Fibroblast of skin of right quadriceps (primary cell): ENCODE results near the gene SLC2A4.

Experiments
- DNase-seq: peaks from one replicate; pipeline ENCODE4 v3.0.0-alpha.2; 2013

Gene SLC2A4

DNA sequence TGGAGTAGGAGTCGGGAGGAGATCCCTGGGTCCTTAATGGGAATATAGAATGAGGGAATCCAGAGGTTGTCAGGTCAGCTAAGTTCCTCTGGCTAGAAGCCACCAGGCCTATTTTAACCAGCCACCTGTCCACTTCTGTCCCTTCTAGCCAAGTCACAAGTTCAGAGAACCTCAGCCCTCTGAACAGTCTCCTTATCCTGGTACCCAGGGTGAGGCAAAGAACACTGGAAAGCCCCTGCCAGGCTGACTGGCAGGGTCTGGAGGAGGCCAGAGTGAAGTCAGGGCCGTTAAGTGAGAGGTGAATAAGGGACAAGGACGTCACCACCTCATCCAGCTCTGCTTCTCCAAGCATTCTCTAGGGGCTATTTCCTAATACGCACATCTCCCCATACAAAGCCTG is 32.7 kb upstream of the SLC2A4 start:
- no peak for DNase-seq

DNA sequence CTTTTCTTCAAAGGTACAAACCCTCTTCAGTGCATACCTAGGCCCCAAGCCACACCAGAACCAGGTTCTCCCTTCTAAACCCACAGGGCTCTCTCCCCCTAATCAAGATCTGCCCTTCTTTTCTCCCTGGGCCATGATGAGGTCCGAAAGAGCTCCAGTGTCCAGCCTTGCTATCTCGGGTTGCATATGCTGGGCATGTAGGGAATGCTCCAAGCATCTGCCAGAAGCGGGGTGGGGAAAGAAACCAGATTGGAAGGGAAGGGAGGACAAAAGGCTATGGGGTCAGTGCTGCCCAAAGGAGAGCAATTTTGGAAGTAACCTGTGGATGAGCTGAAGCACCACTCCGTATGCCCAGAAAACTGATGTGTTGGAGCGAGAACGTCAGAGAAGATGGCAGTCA is 32.3 kb upstream of the SLC2A4 start:
- DNase-seq: no peak

DNA sequence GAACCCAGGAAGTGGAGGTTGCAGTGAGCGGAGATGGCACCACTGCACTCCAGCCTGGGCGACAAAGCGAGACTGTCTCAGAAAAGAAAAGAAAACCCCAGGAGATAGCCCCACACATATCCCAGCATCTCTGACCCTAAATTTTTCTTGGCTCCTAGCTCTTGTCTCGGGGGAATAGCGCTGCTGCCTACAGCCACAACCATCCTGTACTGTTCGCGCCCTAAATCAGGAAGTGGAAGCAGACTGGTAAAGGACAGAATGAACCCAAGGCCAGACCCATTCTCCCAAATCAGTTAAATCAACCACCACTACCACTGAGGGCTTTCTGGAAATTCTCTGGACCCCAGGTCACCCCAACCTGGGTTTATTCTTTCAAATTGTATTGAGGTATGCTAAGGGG is 31.7 kb upstream of the SLC2A4 start:
- no peak for DNase-seq

DNA sequence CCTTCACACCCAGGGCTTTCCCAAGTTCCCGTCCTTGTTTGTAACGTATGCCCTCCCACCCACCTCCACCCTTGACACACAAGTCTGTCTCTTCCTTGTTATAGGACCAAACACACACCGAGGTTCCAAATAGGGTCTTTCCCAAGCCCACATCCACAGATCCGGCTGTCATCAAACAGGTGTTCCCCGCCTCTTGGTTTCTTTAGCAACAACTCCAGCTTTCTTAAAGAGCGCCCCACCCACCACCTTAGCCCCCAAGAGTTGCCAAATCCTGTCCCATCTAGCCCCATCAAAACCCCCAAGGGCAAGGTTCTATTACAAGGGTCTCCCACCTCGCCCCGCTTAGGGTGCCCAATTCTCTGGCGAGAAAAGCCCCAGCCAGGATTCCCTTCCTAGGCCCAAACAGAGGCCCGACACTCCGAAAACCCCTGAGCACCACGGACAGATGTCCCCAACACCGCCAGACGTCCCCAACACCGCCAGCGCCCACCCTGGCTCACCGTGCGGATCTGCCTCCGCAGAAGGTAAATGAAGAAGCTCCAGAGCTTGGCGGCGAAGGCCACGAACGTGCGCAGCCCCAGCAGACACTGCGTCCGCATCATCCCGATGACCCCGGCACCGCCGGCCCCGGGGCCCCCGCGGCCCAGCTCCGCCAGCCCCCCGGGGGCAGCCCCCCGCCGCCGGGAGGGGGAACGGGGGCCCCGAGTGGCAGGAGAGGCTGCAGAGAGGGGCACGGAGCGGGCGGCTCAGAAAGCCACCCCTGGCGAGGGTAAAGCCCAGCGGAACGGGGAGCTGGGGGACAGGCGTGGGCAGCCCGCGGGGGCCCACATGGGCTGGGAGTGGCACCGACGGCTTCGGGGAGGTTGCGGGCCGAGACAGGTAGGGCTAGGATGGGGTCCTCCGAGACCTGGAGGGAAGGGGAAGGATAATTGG is 30.6 kb upstream of the SLC2A4 start:
- no peak for DNase-seq

DNA sequence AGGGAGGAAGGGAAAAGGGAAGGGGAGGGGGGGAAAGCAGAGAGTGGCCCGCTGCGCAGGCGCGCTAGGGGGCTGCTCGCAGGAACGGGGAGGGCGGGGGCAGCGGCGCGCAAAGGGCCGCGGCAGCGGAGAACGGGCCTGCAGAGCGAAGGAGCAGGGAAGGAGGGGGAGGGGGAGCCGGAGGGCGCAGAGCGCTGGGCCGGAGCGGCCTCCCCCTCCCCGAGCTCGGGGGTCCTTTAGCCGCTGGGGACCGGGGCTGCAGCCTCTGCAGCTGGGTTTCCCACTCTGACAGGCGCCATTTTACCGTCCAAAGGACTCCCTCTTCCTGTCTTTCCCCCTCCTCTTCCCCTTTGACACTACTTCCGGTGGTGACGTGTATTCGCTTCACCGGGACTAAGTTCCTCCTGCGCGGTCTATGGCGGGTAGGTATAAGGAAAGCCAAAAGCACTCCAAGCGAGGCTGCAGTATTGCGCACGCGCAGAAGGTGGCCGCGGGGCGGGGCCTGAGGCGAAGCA is 29.8 kb upstream of the SLC2A4 start, which contains the start of gene CTDNEP1:
CTDNEP1 (minus strand) TSS at position 74 of the 515 bp plus-strand sequence. CDS start 438 bp downstream, outside the sequence.
- DNase-seq: peak; percentile 100

DNA sequence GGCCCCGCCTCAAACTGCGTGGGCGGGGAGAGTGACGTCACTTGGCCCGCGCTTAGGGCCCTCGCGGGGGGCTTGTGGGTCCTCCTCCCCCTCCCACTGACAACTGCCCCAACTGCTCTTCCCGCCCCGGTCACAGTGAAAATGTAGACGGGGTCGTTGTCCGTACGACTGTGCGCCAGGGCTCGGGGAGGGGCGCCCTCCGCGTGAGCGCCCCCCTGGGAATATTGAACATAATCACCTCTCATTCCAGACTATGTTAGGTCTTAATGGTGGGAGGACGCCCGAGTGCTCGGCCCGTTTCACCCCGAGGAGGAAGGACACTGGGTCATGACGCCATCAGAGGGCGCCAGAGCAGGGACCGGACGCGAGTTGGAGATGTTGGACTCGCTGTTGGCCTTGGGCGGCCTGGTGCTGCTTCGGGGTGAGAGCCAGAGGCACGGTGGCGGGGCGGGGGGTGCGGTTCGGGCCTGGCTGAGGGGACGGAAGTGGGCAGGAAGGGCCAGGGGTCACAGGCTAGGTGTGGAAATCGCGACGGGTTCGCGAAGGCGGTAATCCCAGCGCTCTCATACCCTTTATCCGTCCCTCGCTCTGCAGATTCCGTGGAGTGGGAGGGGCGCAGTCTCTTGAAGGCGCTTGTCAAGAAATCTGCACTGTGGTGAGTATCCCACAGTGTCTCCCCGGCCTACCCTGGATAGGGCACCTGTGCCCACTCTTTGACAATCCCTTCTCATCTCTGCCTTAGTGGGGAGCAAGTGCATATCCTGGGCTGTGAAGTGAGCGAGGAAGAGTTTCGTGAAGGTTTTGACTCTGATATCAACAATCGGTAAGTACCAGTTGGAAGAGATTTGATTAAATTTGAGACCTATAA is 29.1 kb upstream of the SLC2A4 start, which contains the start of gene ELP5:
ELP5 (plus strand) TSS at position 40 of the 868 bp plus-strand sequence; CDS start at position 376, 336 bp downstream.
- peak; percentile 95 for DNase-seq

DNA sequence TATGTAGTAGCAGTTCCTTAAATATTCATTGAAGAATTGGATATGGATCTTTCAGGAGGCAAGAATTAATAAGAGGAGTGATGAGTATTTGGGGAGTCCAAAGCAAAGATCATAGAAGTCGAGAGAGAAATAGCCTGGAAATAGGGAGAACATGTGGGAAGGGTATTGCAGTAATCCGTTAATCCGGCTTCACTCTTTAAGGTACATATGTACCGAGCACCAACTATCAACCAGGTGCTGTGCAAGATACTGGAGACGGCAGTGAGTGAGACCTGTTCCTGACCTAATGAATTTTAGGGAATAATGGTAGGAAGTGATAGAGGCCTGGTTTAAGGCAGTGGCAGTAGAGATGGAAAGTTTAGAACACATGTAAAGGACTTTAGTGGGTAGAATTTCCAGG is 28.4 kb upstream of the SLC2A4 start:
- no peak for DNase-seq

DNA sequence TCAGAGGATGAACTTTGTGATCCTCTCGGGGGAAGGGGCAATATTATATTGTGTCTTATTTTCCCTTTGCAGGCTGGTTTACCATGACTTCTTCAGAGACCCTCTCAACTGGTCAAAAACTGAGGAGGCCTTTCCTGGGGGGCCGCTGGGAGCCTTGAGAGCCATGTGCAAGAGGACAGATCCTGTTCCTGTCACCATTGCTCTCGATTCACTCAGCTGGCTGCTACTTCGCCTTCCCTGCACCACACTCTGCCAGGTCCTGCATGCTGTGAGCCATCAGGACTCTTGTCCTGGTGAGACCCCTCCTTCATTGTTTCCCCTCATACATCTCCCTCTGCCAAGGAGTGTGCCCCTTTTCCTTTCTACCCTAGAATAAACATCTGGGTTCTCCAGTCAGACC is 27.0 kb upstream of the SLC2A4 start:
- no peak for DNase-seq

DNA sequence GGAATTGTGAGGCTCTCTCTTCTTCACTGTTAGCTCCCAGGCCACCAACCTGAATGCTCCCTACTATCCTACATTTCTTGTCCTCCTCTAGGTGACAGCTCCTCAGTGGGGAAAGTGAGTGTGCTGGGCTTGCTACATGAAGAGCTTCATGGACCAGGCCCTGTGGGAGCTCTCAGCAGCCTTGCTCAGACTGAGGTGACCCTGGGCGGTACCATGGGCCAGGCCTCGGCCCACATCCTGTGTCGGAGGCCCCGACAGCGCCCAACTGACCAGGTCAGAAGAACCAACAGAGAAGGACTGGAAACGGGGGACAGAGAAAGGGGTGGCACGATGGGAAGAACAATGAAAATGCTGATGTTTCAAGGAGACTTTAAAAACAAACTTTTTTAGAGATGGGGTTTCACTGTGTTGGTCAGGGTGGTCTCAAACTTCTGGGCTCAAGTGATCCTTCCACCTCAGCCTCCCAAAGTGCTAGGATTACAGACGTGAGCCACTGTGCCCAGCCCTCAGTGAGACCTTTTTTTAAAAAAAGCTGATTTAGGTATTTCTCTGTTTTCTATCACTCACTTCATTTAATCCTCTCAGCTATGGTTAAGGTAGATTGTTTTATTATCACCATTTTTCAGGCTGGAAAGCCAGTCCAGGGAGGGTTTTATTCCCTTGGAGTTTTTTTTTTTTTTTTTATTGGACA is 24.6 kb upstream of the SLC2A4 start:
- DNase-seq: no peak

DNA sequence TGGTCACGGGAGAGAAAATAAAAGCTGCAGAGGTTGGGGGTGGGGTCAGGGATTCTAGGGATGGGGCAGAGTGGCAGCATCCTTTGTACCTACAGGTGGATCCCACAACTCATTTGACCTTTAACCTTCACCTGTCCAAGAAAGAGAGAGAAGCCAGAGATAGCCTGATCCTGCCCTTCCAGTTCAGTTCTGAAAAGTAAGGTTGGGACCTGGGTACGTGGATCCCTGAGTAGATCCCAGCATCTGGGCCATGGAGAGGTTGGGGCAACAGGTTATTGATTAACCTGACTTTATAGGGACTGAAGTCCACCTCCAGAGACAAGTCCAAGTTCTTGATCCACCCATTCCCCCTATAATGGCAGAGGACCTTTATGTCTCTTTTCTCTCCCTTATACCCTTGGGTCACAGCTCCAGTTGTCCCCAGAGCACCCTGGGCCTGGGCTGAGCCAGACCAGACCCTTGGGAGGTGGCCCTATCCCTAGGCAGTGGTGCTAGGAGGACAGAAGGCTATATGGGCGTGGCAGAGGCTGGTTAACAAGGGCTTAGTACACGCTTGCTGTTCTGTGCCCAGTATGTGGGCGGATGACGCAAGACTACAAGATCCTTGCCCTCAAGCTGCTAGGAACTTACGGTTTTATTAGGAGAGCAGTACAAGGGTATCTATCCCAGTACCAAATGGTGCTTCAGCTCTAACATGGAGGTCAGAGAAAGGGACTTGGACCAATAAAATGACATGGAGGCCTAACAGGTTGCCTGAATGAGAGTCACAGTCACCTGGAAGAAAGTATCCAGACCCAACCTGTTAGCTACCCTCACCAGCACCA is 22.6 kb upstream of the SLC2A4 start:
- no peak for DNase-seq

DNA sequence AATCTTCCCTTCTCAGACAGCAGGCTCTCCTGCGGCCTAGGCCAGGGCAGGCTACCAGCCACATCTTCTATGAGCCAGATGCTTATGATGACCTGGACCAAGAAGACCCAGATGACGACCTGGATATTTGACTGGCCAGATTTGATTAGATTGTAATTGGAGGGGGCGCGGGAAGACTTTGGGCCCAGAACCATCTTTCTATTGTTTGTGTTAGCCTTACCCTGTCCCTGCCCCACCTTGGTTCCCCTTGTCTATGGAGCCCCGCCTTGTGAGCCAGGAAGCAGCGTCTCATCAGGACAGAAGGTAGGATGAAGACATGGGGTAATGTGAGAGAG is 22.0 kb upstream of the SLC2A4 start:
- DNase-seq: no peak

DNA sequence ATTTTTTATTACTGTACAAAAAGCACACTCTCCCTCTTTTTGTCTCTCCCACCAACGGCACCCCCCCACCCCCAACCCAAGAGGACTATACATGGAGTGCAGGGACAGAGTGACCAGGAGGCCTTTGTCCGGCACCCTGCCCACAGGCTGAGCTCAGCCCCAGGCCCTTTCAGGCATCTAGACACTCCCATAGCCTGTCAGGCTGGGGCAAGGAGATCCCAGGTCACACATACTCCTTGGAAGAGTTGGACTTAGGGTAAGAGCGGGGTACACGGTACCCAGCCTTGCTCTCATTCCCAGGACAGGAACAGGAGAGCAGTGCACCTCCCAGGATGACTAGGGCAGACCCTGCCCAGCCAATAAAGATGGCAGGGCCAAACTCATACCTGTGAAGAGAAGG is 21.4 kb upstream of the SLC2A4 start:
- DNase-seq: no peak

DNA sequence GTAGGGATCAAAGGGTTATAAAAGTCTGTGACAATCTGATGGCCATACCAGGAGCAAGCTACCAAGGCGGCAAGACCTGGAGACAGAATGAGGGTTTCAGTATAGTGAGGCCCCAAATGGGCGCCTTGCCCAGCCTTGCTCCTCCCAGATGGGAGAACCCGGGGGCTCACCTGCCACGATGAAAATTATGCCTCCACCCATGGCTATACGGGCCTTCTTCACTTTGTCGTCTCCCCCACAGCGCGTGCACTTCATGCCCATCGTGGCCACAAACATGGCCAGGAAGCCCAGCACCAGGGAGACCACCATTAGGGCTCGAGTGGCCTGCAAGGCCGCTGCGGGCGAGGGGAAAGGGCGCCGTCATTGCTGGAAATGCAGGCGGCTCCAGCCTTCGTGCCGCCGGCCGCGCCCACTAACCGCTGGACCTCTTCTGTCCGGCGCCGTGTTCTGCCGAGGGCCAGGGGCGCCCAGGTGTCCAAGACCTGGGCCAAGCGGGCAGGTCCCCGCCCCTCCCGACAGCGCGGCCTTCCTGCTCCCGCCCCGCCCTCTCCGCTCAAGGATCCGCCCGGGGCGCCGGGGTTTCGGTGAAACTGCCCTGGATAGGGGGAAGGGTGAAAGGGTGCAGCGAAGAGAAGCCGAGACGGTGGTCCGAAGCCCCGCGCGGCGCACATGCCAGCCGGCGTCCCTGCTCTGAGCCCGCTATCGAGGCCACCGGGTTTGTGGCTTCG is 20.7 kb upstream of the SLC2A4 start:
- DNase-seq: no peak

DNA sequence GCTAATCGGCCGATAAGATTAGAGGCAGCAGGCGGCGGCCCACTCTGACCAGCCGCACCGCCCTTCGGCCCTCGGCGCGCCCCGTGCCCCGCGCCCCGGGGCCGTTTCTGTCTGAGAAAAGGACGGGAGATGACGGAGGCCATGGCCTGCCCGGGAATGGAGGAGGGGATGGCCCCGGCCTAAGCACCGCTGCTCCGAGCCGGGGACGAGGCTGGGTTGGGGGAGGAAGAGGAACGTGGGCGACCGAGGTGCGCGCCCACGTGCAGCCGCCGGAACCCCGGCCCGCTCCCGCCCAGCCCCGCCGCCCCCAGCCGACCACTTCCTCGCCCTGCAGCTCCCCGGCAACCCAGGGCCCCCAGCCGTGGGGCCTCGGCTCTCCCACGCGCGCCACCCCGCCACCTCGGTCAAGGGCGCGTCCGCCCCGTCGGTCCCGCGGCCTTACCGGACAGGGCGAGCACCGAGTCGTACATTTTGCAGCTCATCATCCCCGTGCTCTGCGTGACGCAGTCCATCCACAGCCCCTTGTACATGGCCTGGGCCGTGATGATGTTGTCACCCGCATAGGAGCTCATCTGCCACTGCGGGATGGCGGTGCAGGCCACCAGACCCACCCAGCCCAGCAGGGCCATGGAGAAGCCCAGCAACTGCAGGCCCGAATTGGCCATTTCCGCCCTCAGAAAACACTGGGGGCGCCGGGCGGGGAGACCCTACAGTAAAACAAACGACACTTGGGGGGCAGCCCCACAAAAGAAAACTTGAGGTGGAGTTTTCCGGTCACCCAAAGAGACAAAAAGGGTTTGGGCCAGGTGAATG is 19.9 kb upstream of the SLC2A4 start:
- no peak for DNase-seq

DNA sequence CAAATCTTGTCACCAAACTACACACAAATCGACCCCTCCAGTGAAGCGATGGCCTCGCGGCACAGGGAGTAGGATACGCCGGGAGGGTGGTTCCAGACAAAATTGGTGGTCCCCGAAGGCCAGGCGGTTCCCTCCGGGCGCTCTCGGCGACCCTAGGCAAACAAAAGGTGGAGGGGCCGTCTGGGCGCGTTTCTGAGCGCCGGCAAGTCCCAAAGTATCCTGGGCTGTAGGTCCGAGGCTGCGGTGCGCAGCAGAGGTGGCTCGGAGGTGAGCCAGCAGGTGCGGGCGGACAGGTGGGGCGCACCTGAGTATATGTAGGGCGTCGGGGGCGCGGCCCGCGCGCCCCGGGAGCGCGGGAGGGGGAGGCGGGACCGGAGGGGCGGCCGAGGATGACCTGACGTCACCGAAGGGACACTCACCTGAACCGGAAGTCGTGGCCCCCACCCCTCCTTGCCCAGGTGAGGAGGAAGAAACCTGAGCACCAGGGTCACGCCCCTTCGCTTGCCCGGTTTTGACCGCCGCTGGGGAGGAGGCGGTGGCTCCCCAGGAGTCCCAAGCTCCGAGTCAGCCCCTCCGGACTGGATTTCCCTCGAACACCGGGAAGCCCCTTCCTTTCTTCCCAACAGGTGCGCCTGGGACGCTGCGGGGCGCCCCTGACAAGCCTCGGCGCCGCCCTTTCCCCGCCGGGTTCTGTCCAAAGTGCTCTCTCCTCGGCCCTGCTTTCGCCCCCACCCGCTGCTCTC is 19.2 kb upstream of the SLC2A4 start, which contains the start of gene CLDN7:
CLDN7 (minus strand) TSS at position 287 of the 743 bp plus-strand sequence. CDS start 435 bp downstream, outside the sequence.
- DNase-seq: no peak

DNA sequence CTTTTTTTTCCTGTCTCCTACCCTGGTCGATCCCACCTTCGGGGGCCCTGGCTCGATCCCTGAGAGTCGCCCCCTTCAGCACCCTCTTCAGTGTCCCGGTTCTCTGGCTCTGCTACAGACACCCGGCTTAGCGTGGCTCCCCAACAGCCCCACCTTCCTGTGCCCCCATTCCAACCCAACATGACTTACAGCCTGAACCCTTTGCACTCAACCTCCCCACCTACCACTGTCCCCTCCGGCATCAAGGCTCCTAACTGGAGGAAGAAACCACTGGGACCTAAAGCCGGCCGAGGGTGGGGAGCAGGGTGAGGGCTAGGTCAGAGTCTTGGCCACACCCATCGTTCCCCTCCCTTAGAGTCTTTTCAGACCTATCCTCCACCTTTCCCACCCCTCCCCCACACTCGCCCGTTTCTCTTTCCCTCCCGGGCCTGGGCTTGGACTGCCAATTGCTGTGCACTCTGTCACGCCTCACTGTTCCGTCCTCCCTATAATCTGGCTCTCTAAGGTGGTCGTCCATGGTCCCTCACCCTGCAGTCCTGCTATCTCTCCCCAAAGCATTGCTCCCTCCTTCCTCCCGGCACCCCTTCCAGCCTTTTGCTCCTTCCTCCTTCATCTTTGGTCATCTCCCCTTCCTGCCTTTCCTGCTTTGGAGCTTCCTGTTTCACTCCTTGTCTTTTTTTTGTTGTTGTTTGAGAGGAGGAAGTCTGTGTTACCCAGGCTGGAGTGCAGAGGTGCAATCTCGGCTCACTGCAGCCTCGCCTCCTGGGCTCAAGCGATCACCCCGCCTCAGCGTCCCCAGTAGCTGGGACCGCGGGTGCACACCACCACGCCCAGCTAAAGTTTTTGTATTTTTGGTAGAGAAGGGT is 18.4 kb upstream of the SLC2A4 start:
- DNase-seq: no peak

DNA sequence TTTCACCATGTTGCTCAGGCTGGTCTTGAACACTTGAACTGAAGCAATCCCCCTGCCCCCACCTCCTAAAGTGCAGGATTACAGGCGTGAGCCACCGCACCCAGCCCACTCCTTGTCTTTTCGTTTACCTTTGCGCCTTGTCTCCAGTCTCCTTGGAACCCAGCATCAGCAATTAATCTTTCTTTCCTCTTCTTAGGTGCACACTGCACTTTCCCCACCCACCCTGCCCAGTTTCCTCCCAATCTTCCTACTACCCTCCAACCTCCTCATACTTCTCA is 17.8 kb upstream of the SLC2A4 start:
- no peak for DNase-seq

DNA sequence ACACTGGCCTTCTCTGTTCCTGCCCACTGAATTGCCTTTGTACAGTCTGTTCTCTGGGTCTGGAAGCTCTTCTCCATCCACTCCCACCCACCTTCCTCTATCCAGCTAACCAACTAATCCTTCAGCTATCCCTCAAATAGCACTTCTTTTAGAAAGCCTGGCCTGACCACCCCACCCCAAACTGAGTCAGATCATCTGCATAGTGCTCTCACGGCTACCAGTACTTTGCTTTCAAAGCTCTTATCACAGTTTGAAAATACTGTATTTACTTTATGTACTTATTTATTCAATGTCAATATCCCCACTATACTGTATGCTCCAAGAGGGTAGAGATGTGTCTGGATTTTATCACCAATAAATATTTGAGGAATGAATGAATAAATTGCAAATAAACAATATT is 14.7 kb upstream of the SLC2A4 start:
- DNase-seq: no peak

DNA sequence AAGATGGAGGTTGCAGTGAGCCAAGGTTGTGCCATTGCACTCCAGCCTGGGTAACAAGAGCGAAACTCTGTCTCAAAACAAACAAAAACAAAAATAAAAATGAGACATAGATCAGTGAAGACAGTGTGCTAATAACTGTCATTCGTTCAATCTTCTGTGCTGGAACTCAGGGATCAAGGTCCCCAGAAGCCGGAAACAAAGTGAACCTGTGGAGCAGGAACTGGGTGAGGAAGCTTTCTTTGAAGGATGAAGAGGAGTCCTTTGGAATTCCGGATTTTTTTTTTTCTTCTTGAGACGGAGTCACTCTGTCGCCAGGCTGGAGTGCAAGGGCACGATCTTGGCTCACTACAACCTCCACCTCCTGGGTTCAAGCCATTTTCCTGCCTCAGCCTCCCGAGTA is 2.1 kb upstream of the SLC2A4 start:
- DNase-seq: no peak
